Measurements from ENCODE around the gene HAT1.

Gene HAT1

GRCh38 chr2:172011812-172012575 is 89.7 kb downstream of the HAT1 start:
- Histone ChIP-seq H3K36me3 (no peaks in the 10 kb centered on the region), H3K27ac (no peak overlapping the region), H3K27me3 (ENCODE audit: insufficient read depth, low read depth, severe bottlenecking) (no peaks in the 10 kb centered on the region), H3K4me3 (ENCODE audit: low read depth, low read length) (no peak overlapping the region), H3K9me3 (ENCODE audit: severe bottlenecking) (no peaks in the 10 kb centered on the region)
- no peak for TF ChIP-seq CTCF (IDR thresholded peaks at IDR 0.05; ENCODE audit: low read depth, low read length)
- no peak for DNase-seq

DNA sequence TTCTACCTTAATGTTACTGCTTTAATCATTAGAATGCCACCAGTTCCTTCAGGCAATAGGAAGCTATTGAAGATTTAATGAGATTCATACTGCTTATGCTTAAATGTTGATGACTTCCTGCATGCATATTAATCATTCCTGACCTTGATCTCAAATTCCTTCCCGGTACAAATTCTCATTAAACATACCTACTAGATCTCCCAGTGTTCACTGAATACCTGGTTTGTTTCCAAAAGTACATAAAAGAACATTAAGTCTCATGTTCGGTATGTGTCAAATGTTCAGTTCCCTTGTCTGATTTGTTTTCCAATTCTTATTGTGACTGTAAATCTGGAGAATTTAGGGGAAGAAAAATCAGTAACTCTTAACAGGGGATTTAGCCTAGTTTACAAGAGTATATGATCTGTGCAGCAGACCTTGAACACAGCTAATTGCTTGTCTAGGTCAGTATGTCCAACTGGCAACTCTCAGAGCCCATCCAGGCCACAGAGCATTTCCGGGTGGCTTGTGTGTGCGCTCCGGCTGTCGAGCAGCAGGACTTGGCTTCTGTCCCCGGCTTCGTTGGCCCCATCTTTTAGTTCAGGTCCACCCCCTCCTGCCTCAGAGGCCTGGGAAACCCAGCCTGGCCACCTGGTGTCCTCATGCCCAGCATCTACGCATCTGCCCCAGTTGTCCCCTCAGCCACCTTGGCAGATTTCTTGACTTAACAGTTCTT is 90.6 kb downstream of the HAT1 start:
- Histone ChIP-seq H3K4me3 (ENCODE audit: low read depth, low read length) (no peak overlapping the region), H3K27me3 (ENCODE audit: insufficient read depth, low read depth, severe bottlenecking) (no peaks in the 10 kb centered on the region), H3K36me3 (no peaks in the 10 kb centered on the region), H3K9me3 (ENCODE audit: severe bottlenecking) (no peaks in the 10 kb centered on the region), H3K27ac (no peak overlapping the region)
- no peak for TF ChIP-seq CTCF (IDR thresholded peaks at IDR 0.05; ENCODE audit: low read depth, low read length)
- peak; percentile 41 for DNase-seq

GRCh38 chr2:172013396-172013795 is 91.1 kb downstream of the HAT1 start:
- H3K27me3 ChIP-seq (ENCODE audit: insufficient read depth, low read depth, severe bottlenecking) = no peaks in the 10 kb centered on the region
- DNase-seq = no peak

DNA sequence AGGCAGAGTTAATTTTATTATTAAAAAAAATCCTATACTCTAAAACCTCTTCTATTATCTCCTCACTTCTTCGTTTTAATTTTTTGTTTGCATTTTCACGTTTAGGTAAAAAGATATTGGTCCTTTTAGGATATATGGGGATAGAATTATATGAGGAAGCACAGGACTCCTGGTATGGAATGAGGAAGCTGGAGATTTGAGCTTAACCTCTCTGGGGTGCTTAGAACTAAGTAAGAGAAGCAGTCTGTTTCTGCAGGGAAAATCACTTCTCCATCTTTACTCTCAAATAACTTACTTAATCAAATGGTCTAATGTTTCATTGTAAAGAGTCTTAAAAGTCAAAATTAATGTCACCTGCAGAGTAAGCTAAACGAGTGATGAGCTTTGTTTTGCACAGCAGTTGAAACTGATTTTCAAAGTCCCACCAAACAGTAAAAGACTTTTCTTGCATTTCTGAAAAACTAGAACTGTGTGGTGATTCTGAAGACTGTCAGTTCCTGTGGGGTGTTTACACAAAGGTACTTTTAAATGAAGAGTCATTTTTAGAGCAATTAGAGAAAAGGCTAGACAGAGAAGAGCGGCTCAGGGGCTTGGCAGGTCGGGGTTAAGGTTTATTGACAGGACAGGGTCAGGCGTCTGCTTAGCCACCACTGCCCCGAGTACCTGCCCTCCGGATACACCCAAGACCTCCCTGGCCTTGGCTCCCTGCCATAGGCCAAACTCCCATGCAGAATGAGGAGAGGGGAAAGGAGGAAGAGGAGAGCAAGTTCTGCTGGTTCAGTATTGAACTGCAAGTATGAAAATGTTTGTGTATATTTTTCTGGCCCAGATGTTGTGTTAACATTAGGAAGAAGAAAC is 99.0 kb downstream of the HAT1 start:
- Histone ChIP-seq H3K9me3 (ENCODE audit: severe bottlenecking) (no peaks in the 10 kb centered on the region), H3K36me3 (no peaks in the 10 kb centered on the region), H3K27ac (no peak overlapping the region), H3K4me3 (ENCODE audit: low read depth, low read length) (no peak overlapping the region), H3K27me3 (ENCODE audit: insufficient read depth, low read depth, severe bottlenecking) (no peaks in the 10 kb centered on the region)
- TF ChIP-seq CTCF (IDR thresholded peaks at IDR 0.05; ENCODE audit: low read depth, low read length) = no peak
- DNase-seq = no peak

More at GRCh38 chr2:172013396-172013795, 91.1 kb downstream of the HAT1 start:
- Histone ChIP-seq H3K27ac (no peak overlapping the region), H3K36me3 (no peaks in the 10 kb centered on the region), H3K9me3 (ENCODE audit: severe bottlenecking) (no peaks in the 10 kb centered on the region), H3K4me3 (ENCODE audit: low read depth, low read length) (no peak overlapping the region)
- TF ChIP-seq CTCF (IDR thresholded peaks at IDR 0.05; ENCODE audit: low read depth, low read length) = no peak

- Histone ChIP-seq H3K4me3 (ENCODE audit: low read depth, low read length) (no peak overlapping the region), H3K27ac (no peak overlapping the region)
Observed at GRCh38 chr2:172021955-172022354, 99.7 kb downstream of the HAT1 start.

More at GRCh38 chr2:172021955-172022354, 99.7 kb downstream of the HAT1 start:
- no peak for DNase-seq
- TF ChIP-seq CTCF (IDR thresholded peaks at IDR 0.05; ENCODE audit: low read depth, low read length) = no peak
- Histone ChIP-seq H3K27me3 (ENCODE audit: insufficient read depth, low read depth, severe bottlenecking) (no peaks in the 10 kb centered on the region), H3K36me3 (no peaks in the 10 kb centered on the region), H3K9me3 (ENCODE audit: severe bottlenecking) (no peaks in the 10 kb centered on the region)

Data from WERI-Rb-1 (cell line).